NCI-H1092 treated with DMSO at 0.1 percent for 48 hours (cell line): ENCODE results near the gene PDE8B.
"Not testable (repeated sequence)": the region's sequence is repeated elsewhere in the genome, so short reads cannot be mapped to it uniquely, and the experiment has no call there.

Experiments
- DNase-seq: peaks from one replicate; lab custom pipeline; 2025; lab: John Stamatoyannopoulos, UW

The PDE8B gene

GRCh38 chr5:77449277-77449676 is 238.8 kb downstream of the PDE8B start:
- no peak for DNase-seq

- no peak for DNase-seq
These were observed 239.5 kb downstream of the PDE8B start for GRCh38 chr5:77449981-77450380.

- DNase-seq: no peak
These were observed 241.9 kb downstream of the PDE8B start for GRCh38 chr5:77452351-77452750.

DNA sequence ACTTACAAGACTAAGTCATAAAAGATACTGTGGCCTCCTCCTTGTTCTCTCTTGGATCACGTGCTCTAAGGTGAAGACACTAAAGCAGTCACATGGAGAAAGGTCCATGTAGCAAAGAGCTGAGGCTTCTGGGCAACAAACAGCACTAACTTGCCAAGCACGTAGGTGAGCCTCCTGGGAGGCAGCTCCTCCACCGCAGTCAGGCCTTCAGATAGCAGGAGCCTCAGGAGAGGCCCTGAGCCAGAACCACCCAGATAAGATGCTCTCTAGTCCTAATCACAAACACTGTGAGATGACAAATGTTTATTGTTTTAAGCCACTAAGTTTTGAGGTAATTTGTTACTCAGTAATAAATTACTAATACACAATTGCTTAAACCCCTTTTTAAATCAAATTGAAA is 243.6 kb downstream of the PDE8B start:
- DNase-seq: no peak

GRCh38 chr5:77461287-77461686 is 250.8 kb downstream of the PDE8B start:
- DNase-seq: no peak

DNA sequence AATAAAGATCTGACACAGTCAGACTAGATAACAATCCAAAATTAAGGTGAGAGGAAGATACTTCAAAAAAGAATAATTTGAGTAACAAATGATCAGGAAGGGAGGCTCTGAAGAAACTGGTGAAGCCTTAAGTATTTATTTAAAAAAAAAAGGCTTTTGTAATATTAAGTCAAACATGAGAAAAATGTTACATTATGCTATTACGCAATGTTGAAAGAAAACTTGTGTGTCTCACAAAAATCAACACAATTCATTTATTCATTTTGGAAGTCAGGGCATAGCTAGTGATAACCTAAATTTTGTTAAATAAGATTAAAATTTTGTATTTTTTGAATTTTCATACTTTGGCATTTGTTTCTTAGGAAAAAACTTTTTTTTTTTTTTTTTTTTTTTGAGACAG is 253.4 kb downstream of the PDE8B start:
- no peak for DNase-seq

DNA sequence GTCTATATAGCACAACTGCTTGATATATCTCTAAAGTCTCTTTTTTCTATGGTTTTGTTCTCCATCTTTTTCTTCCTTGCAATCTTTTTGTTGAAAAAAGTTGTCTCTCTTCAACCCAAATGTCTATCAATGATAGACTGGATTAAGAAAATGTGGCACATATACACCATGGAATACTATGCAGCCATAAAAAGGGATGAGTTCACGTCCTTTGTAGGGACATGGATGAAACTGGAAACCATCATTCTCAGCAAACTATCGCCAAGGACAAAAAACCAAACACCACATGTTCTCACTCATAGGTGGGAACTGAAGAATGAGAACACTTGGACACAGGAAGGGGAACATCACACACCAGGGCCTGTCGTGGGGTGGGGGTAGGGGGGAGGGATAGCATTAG is 258.4 kb downstream of the PDE8B start:
- not testable (repeated sequence) for DNase-seq

GRCh38 chr5:77475041-77475440 is 264.6 kb downstream of the PDE8B start:
- not testable (repeated sequence) for DNase-seq
